HepG2 (cell line): ENCODE measurements around the gene CD24. TPM values are rescaled to one million over a fixed set of nuclear protein-coding genes. Genes with fewer than 3 reads are reported as not detected.
"Not testable (repeated sequence)": the region's sequence is repeated elsewhere in the genome, so short reads cannot be mapped to it uniquely, and the experiment has no call there.

Experiments
- ATAC-seq: fragments of 200-7000 bp; cut with Tn5 transposase; 3 replicates; pipeline ENCODE4 v1.9.1; 2020; ENCODE audit warnings: mild to moderate bottlenecking, moderate library complexity
- BruUV-seq: library from RNA; stranded (reverse); fragments of 400-500 nt; replicated peaks from 2 replicates; lab custom pipeline; 2021; lab: Mats Ljungman, UMichigan
- CTCF ChIA-PET: fragments of 300-600 bp; formaldehyde crosslinking; extraction: SDS; loops from one replicate; lab custom pipeline; 2021; ENCODE audit warnings: low total read pairs, inconsistent platforms, low intra/inter-chr PET ratio; lab: Yijun Ruan, JAX
- POLR2A ChIA-PET: fragments of 350-600 bp; sonication (Branson Sonifier 250); formaldehyde crosslinking; loops from one replicate; lab custom pipeline; 2020; ENCODE audit warnings: antibody characterized with exemption, inconsistent platforms; lab: Yijun Ruan, JAX
- DNase-seq: peaks from one replicate; pipeline ENCODE4 v3.0.0-alpha.2; 2015; ENCODE audit warnings: low spot score
- FAIRE-seq: peaks from 3 replicates; lab custom pipeline; 2011; peaks lifted over from hg19 to GRCh38; lab: Jason Lieb, UNC
- H2AFZ ChIP-seq: one replicate; pipeline ENCODE4 v1.6.1; 2011; ENCODE audit warnings: low read length, inconsistent platforms
- H3K27ac ChIP-seq: fragments of 300-600 bp; 3 replicates; pipeline ENCODE4 v1.8.0; 2011; ENCODE audit warnings: mixed run types, mild to moderate bottlenecking, mixed read lengths, low read length, inconsistent platforms; ENCODE audit not compliant: insufficient read depth; ENCODE audit errors: extremely low read length
- H3K27me3 ChIP-seq, 2 experiments: fragments of 200-600 bp in 1 of 2; 2 replicates in 1 of 2; 3 replicates in 1 of 2; pipeline versions ENCODE4 v1.6.0 to v1.8.0; 2011; ENCODE audit warnings: low read length in 2 of 2, mild to moderate bottlenecking in 2 of 2, moderate library complexity in 2 of 2, inconsistent platforms in 1 of 2; ENCODE audit not compliant: insufficient read depth in 2 of 2, control insufficient read depth in 1 of 2
- H3K36me3 ChIP-seq, 2 experiments: fragments of 200-600 bp in 1 of 2; replicated peaks in 1 of 2; 2 replicates in 1 of 2; 3 replicates in 1 of 2; pipeline versions ENCODE4 v1.5.1 to v1.8.0; 2011; ENCODE audit warnings: low read length in 2 of 2, inconsistent platforms in 1 of 2; ENCODE audit not compliant: insufficient read depth in 2 of 2, control insufficient read depth in 1 of 2
- H3K4me1 ChIP-seq: 2 replicates; pipeline ENCODE4 v1.5.1; 2012; ENCODE audit warnings: low read length, inconsistent platforms; ENCODE audit not compliant: insufficient read depth
- H3K4me2 ChIP-seq: 2 replicates; pipeline ENCODE4 v1.6.0; 2011; ENCODE audit warnings: low read depth, low read length, inconsistent platforms
- H3K4me3 ChIP-seq, 3 experiments: fragments of 200-600 bp in 1 of 3; sonication (generic), shearing (Covaris generic) in 1 of 3; replicated peaks in 1 of 3; 2 replicates each; pipeline ENCODE4 v1.5.1; 2011 to 2016; ENCODE audit warnings: low read length in 3 of 3, inconsistent platforms in 2 of 3, low read depth in 2 of 3, mild to moderate bottlenecking in 2 of 3, control low read depth in 1 of 3, mixed read lengths in 1 of 3; ENCODE audit not compliant: insufficient read depth in 1 of 3
- H3K79me2 ChIP-seq: one replicate; pipeline ENCODE4 v1.6.1; 2011; ENCODE audit warnings: low read length, inconsistent platforms; ENCODE audit not compliant: insufficient read depth
- H3K9ac ChIP-seq: 2 replicates; pipeline ENCODE4 v1.6.0; 2011; ENCODE audit warnings: mild to moderate bottlenecking, low read depth, low read length, inconsistent platforms; ENCODE audit not compliant: insufficient read depth
- H3K9me3 ChIP-seq: 2 replicates; pipeline ENCODE4 v1.5.1; 2012; ENCODE audit warnings: mild to moderate bottlenecking, low read length
- H4K20me1 ChIP-seq: 2 replicates; pipeline ENCODE4 v1.6.0; 2011; ENCODE audit warnings: inconsistent platforms, mild to moderate bottlenecking, low read length, moderate library complexity; ENCODE audit not compliant: insufficient read depth
- ADNP ChIP-seq: sonication (generic); formaldehyde crosslinking; IDR thresholded peaks from 2 replicates; pipeline ENCODE4 v1.4.0; 2020; ENCODE audit warnings: missing genetic modification reagents
- ATF4 ChIP-seq, 2 experiments: fragments of 450-650 bp in 1 of 2; sonication (generic) in 1 of 2; formaldehyde crosslinking; IDR thresholded peaks; 2 replicates each; pipeline versions ENCODE4 v1.5.0 to v1.8.0; 2020 to 2022; ENCODE audit warnings: mild to moderate bottlenecking in 1 of 2, missing genetic modification reagents in 1 of 2
- DZIP1 ChIP-seq: sonication (generic); formaldehyde crosslinking; IDR thresholded peaks from 2 replicates; pipeline ENCODE4 v1.5.0; 2020; ENCODE audit warnings: mild to moderate bottlenecking, missing genetic modification reagents
- NFATC3 ChIP-seq: sonication (generic); formaldehyde crosslinking; IDR thresholded peaks from 2 replicates; pipeline ENCODE4 v1.5.1; 2020; ENCODE audit warnings: mild to moderate bottlenecking, missing genetic modification reagents
- PCBP2 ChIP-seq: fragments of 200-400 bp; formaldehyde crosslinking; optimal IDR thresholded peaks from 2 replicates; pipeline ENCODE3; 2018; ENCODE audit warnings: low read length, low read depth; ENCODE audit not compliant: poor library complexity, severe bottlenecking
- RBM22 ChIP-seq: fragments of 200-400 bp; formaldehyde crosslinking; optimal IDR thresholded peaks from 2 replicates; pipeline ENCODE3; 2017; ENCODE audit warnings: mild to moderate bottlenecking, low read length, moderate library complexity
- RCOR2 ChIP-seq: IDR thresholded peaks from 2 replicates; pipeline ENCODE4 v1.6.1; 2016; ENCODE audit warnings: missing biosample characterization, missing genetic modification reagents
- RFXANK ChIP-seq: IDR thresholded peaks from 2 replicates; pipeline ENCODE4 v1.6.1; 2016
- RFXAP ChIP-seq: sonication (generic); formaldehyde crosslinking; IDR thresholded peaks from 2 replicates; pipeline ENCODE4 v1.4.0; 2020; ENCODE audit warnings: missing genetic modification reagents, borderline replicate concordance
- SMAD9 ChIP-seq: sonication (generic); formaldehyde crosslinking; IDR thresholded peaks from 2 replicates; pipeline ENCODE4 v1.5.1; 2020; ENCODE audit warnings: mild to moderate bottlenecking, missing genetic modification reagents
- ZFP41 ChIP-seq: sonication (generic); formaldehyde crosslinking; IDR thresholded peaks from 2 replicates; pipeline ENCODE4 v1.4.0; 2020; ENCODE audit warnings: mild to moderate bottlenecking, missing genetic modification reagents, borderline replicate concordance
- ZNF503 ChIP-seq: sonication (generic); formaldehyde crosslinking; IDR thresholded peaks from 2 replicates; pipeline ENCODE4 v1.4.0; 2020; ENCODE audit warnings: missing genetic modification reagents
- ZNF550 ChIP-seq: sonication (generic); formaldehyde crosslinking; IDR thresholded peaks from 2 replicates; pipeline ENCODE4 v1.4.0; 2020; ENCODE audit warnings: mild to moderate bottlenecking, missing genetic modification reagents, borderline replicate concordance
- ZNF629 ChIP-seq: sonication (generic); formaldehyde crosslinking; conservative IDR thresholded peaks from 2 replicates; pipeline ENCODE4 v1.5.0; 2020; ENCODE audit warnings: missing genetic modification reagents
- WGBS: methylation state at CpG from one replicate; pipeline ENCODE4 v1.1.6; 2017; ENCODE audit warnings: low lambda C conversion rate; 5-methylcytosine and 5-hydroxymethylcytosine counted together
- in situ Hi-C: cut with HindIII; loops from 2 replicates; pipeline ENCODE4 v1.10.0; 2017; ENCODE audit warnings: low pct_unique_long_range_greater_than_20kb; ENCODE audit not compliant: extremely low pct_ligation_motif_present
- intact Hi-C: fragments of 100-400 bp; cut with micrococcal nuclease; formaldehyde crosslinking; loops from one replicate; pipeline ENCODE4 v1.10.0; 2022; ENCODE audit not compliant: unreplicated experiment
- polyA plus RNA-seq, 8 experiments: library from polyadenylated mRNA; depleted of rRNA in 3 of 8; stranded (reverse) in 7 of 8; unstranded in 1 of 8; fragments of >200 nt; fragmentation: Illumina TruSeq in 4 of 8; extraction: Trizol in 4 of 8; gene quantifications; 2 replicates each; pipeline versions ENCODE4 v1.2.1 to v1.2.3, GENCODE V29; 2011 to 2016; ENCODE audit warnings: low read depth in 4 of 8, missing spikeins in 1 of 8, mixed read lengths in 1 of 8; ENCODE audit not compliant: insufficient read depth in 1 of 8
- total RNA-seq, 5 experiments: library from RNA; depleted of rRNA; stranded (reverse); fragments of >200 nt; fragmentation: Illumina TruSeq; extraction: Trizol; gene quantifications; 2 replicates each; pipeline ENCODE4 v1.2.3, GENCODE V29; 2016; ENCODE audit warnings: low read depth in 1 of 5

The CD24 gene
- total and polyA plus RNA-seq, 2 of the 13 experiments (the other 11 are each of a cell fraction or from before 2014, with no cell fraction given) = 11.3 to 30.5 TPM

GRCh38 chr6:107019628-107020027 is 45.1 kb upstream of the CD24 start:
- H4K20me1 ChIP-seq, H3K36me3 ChIP-seq, H3K79me2 ChIP-seq, BruUV-seq, in situ Hi-C loops, H2AFZ ChIP-seq, intact Hi-C loops, DNase-seq, H3K27ac ChIP-seq, FAIRE-seq, POLR2A ChIA-PET, H3K9me3 ChIP-seq, ATAC-seq, H3K4me1 ChIP-seq, H3K4me3 ChIP-seq, H3K27me3 ChIP-seq, H3K9ac ChIP-seq, H3K4me2 ChIP-seq, CTCF ChIA-PET: not testable (repeated sequence)
- WGBS = 11% methylated on average over 8 of the region's 8 CpGs

GRCh38 chr6:107019047-107019446 is 44.5 kb upstream of the CD24 start:
- ChIA-PET POLR2A (no interaction called here), CTCF (no interaction called here)
- no peaks in the 10 kb centered on the region; a peak in 1 of 5 replicates for H3K27me3 ChIP-seq
- no TSS peak for BruUV-seq
- no peaks in the 10 kb centered on the region for H3K36me3 ChIP-seq
- 55% methylated on average over 5 of the region's 5 CpGs for WGBS
- no peak overlapping the region for H3K9ac ChIP-seq
- no peak for ATAC-seq
- H3K79me2 ChIP-seq = no peaks in the 10 kb centered on the region
- no peak overlapping the region for H2AFZ ChIP-seq
- H3K4me2 ChIP-seq = no peak overlapping the region
- no peak for DNase-seq
- H4K20me1 ChIP-seq = no peaks in the 10 kb centered on the region
- intact Hi-C loops = no loop called here
- no peak for FAIRE-seq
- no peak overlapping the region for H3K27ac ChIP-seq
- no peaks in the 10 kb centered on the region for H3K9me3 ChIP-seq
- H3K4me1 ChIP-seq = no peaks in the 10 kb centered on the region
- in situ Hi-C loops = no loop called here
- H3K4me3 ChIP-seq = no peak overlapping the region
- no peak for TF ChIP-seq ZNF629 (CRISPR knock-in tag)
- no peak for TF ChIP-seq RFXANK (CRISPR knock-in tag)
- no peak for TF ChIP-seq RCOR2
- TF ChIP-seq DZIP1 (CRISPR knock-in tag) = no peak
- TF ChIP-seq ZNF550 (CRISPR knock-in tag) = no peak
- TF ChIP-seq ATF4 (CRISPR knock-in tag; IDR thresholded peaks at IDR 0.05) = no peak
- no peak for TF ChIP-seq PCBP2
- TF ChIP-seq ADNP (CRISPR knock-in tag) = no peak
- no peak for TF ChIP-seq RFXAP (CRISPR knock-in tag)
- no peak for TF ChIP-seq ZFP41 (CRISPR knock-in tag)
- TF ChIP-seq ZNF503 (CRISPR knock-in tag) = no peak
- TF ChIP-seq RBM22 = no peak
- no peak for TF ChIP-seq NFATC3 (CRISPR knock-in tag)
- no peak for TF ChIP-seq SMAD9
